Measurements from ENCODE around the gene MYH15. TPM values are rescaled to one million over a fixed set of nuclear protein-coding genes. Genes with fewer than 3 reads are reported as not detected.

MYH15 gene
- total and polyA plus RNA-seq, 10 of the 15 experiments (the other 5 are each of a cell fraction or from before 2014, with no cell fraction given) = 0.05 to 0.27 (median 0.09) TPM; not detected in 1

- no peaks in the 10 kb centered on the region for H3K79me2 ChIP-seq (ENCODE audit: control insufficient read depth, insufficient read depth, low read length)
- no peak overlapping the region for H3K4me3 ChIP-seq
- in situ Hi-C loops (cut with MboI) = loop anchor here (10.0 kb wide), 1 partner anchor 60 kb away; no protein-coding TSS in a partner anchor
- no peak overlapping the region for H3K9ac ChIP-seq (ENCODE audit: control insufficient read depth, insufficient read depth, low read length)
- intact Hi-C loops (cut with micrococcal nuclease; ENCODE audit: unreplicated experiment) = no loop called here
- no peaks in the 10 kb centered on the region for H3K27me3 ChIP-seq (replicated peaks in 1 of 2; ENCODE audit: control insufficient read depth in 2 of 2, insufficient read depth in 2 of 2, low read length in 1 of 2)
- ATAC-seq = no peak
- ChIA-PET CTCF (interaction anchor here (0.9 to 7.1 kb wide), 3 partner anchors 8 to 360 kb away, joined by 3 to 113 read pairs (median 4); no protein-coding TSS in a partner anchor), POLR2A (no interaction called here), RAD21 (ENCODE audit: unreplicated experiment) (interaction anchor here (1.1 to 4.0 kb wide), 3 partner anchors 9 to 65 kb away, joined by 3 to 50 read pairs (median 3); partner anchors contain the start of genes CIP2A and DZIP3), SMC1A (ENCODE audit: uncharacterized antibody, unreplicated experiment) (interaction anchor here (1.0 to 5.6 kb wide), 3 partner anchors 13 to 65 kb away, joined by 3 to 98 read pairs (median 3); no protein-coding TSS in a partner anchor)
- H3K4me2 ChIP-seq (ENCODE audit: control insufficient read depth, insufficient read depth) = no peak overlapping the region
- TF ChIP-seq USF1 (IDR thresholded peaks at IDR 0.05; ENCODE audit: borderline replicate concordance, extremely low read length, insufficient read depth, low read depth, low read length) (no peak), SREBF2 (IDR thresholded peaks at IDR 0.05; ENCODE audit: low read length) (no peak), SUZ12 (IDR thresholded peaks at IDR 0.05; ENCODE audit: unreplicated experiment) (no peak), E2F4 (IDR thresholded peaks at IDR 0.05; ENCODE audit: low read depth, low read length) (no peak), TBL1XR1 (IDR thresholded peaks at IDR 0.05; ENCODE audit: low read depth, low read length) (no peak), ZNF207 (IDR thresholded peaks at IDR 0.05; ENCODE audit: borderline replicate concordance) (no peak), MXI1 (IDR thresholded peaks at IDR 0.05; ENCODE audit: low read depth, low read length) (no peak)
- no TSS peak for BruUV-seq (replicated peaks)
- peaks cover 0 to 17% of the 10 kb centered on the region in 2 experiments; a peak in 3 of 4 replicates for H3K36me3 ChIP-seq (ENCODE audit: control insufficient read depth in 2 of 2, insufficient read depth in 2 of 2, low read length in 1 of 2)
- DNase-seq (ENCODE audit: low read depth, low spot score) = no peak
- H3K27ac ChIP-seq (ENCODE audit: control insufficient read depth, insufficient read depth) = no peak overlapping the region
- H3K4me1 ChIP-seq (ENCODE audit: control insufficient read depth, insufficient read depth, low read length) = no peaks in the 10 kb centered on the region
- no peak overlapping the region for H2AFZ ChIP-seq (ENCODE audit: control insufficient read depth, low read depth, low read length)
- no peak for FAIRE-seq
- no peaks in the 10 kb centered on the region for H3K9me3 ChIP-seq (replicated peaks; ENCODE audit: control insufficient read depth, insufficient read depth, low read length)
- WGBS (ENCODE audit: insufficient coverage, insufficient replicate concordance, low lambda C conversion rate, missing lambda C conversion rate) = 92% methylated on average over 3 of the region's 3 CpGs
- no peaks in the 10 kb centered on the region for H4K20me1 ChIP-seq (ENCODE audit: control insufficient read depth, insufficient read depth)
Measured at GRCh38 chr3:108554913-108555571, 44.6 kb upstream of the MYH15 start.

Measured in GM12878 (cell line).